ENCODE results near the gene PARD3B. TPM values are rescaled to one million over a fixed set of nuclear protein-coding genes. Genes with fewer than 3 reads are reported as not detected.

The PARD3B gene
- total RNA-seq, 1 experiment from 2014 or later, result 3.6 TPM

DNA sequence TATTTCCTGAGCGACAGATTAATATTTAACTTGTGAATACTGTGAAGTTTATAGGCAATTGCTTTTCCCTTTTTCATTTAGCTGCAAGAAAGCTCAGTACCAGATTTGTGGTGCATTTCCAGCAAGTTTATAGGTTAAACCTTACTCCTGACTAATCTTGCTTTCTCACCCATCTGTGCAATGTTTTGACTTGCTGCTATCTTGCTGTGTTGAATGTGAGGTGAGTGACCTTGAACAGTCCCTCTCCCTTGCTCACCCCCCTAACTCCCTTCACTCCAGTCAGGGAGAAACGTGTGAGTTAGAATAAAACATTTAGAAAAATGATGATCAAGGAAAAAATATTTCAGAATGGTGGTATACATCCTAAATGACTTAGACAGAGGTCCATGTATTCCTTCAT, 39.8 kb upstream of the PARD3B start:
- POLR2A ChIA-PET, result no interaction called here

DNA sequence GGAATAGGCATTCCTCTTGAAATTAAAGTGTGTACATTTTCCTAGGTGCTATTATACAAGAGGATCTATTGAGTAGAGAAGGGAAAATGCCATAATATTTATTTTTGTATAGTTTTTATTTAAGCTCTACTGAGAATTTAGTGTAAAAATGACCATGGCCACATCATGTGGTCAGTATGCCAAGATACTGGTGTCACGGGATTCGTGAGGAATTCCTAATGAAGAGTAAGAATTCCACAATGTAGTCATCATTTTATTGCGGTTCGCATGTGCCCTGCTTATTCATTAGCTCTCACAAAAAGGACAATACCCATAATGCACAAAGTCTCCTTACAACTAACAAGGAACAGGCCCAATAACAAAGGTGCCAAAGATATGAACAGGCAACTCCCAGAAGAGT, 39.3 kb upstream of the PARD3B start:
- H3K36me3 ChIP-seq (ENCODE audit: control insufficient read depth, insufficient read depth, low read length), result no peaks in the 10 kb centered on the region
- intact Hi-C loops (cut with micrococcal nuclease; ENCODE audit: unreplicated experiment), result no loop called here
- no peaks in the 10 kb centered on the region for H3K27me3 ChIP-seq (ENCODE audit: control insufficient read depth, insufficient read depth, low read length)
- H3K27ac ChIP-seq (ENCODE audit: low read length), result no peak overlapping the region
- no peak overlapping the region for H3K4me3 ChIP-seq (ENCODE audit: low read depth in 2 of 2, low read length in 2 of 2)
- H3K9me3 ChIP-seq (ENCODE audit: control insufficient read depth, insufficient read depth, low read depth, low read length), result no peaks in the 10 kb centered on the region
- no peaks in the 10 kb centered on the region for H3K4me1 ChIP-seq (ENCODE audit: control insufficient read depth, insufficient read depth, low read length)
- CTCF ChIA-PET, result no interaction called here
- in situ Hi-C loops (cut with HindIII; ENCODE audit: low pct_unique_long_range_greater_than_20kb, low sequenced_read_pairs), result no loop called here
- no peak for ATAC-seq
- POLR2A ChIA-PET, result no interaction called here
- no peak for TF ChIP-seq CTCF (IDR thresholded peaks at IDR 0.05)
- TF ChIP-seq POLR2AphosphoS5 (IDR thresholded peaks at IDR 0.05; ENCODE audit: low read depth, low read length), result no peak
- no peak for TF ChIP-seq REST (IDR thresholded peaks at IDR 0.05; ENCODE audit: insufficient read depth in 1 of 2, low read depth in 2 of 2, low read length in 1 of 2)
- TF ChIP-seq SIN3A (IDR thresholded peaks at IDR 0.05; ENCODE audit: borderline replicate concordance, insufficient read depth, low read depth, low read length), result no peak
- no peak for TF ChIP-seq TCF7L2 (IDR thresholded peaks at IDR 0.05; ENCODE audit: low read depth, low read length)
- BruUV-seq (replicated peaks), result no TSS peak
- no peak for DNase-seq (ENCODE audit: low read depth, low spot score)

More for the DNA sequence above, 39.8 kb upstream of the PARD3B start:
- no TSS peak for BruUV-seq (replicated peaks)
- Histone ChIP-seq H3K27ac (ENCODE audit: low read length) (no peak overlapping the region), H3K27me3 (ENCODE audit: control insufficient read depth, insufficient read depth, low read length) (no peaks in the 10 kb centered on the region), H3K4me1 (ENCODE audit: control insufficient read depth, insufficient read depth, low read length) (no peaks in the 10 kb centered on the region), H3K36me3 (ENCODE audit: control insufficient read depth, insufficient read depth, low read length) (no peaks in the 10 kb centered on the region), H3K9me3 (ENCODE audit: control insufficient read depth, insufficient read depth, low read depth, low read length) (no peaks in the 10 kb centered on the region), H3K4me3 (ENCODE audit: low read depth in 2 of 2, low read length in 2 of 2) (no peak overlapping the region)
- TF ChIP-seq REST (IDR thresholded peaks at IDR 0.05; ENCODE audit: insufficient read depth in 1 of 2, low read depth in 2 of 2, low read length in 1 of 2) (no peak), SIN3A (IDR thresholded peaks at IDR 0.05; ENCODE audit: borderline replicate concordance, insufficient read depth, low read depth, low read length) (no peak), POLR2AphosphoS5 (IDR thresholded peaks at IDR 0.05; ENCODE audit: low read depth, low read length) (no peak), CTCF (IDR thresholded peaks at IDR 0.05) (no peak)
- ATAC-seq (no peak), DNase-seq (ENCODE audit: low read depth, low spot score) (no peak)
- in situ Hi-C loops (cut with HindIII; ENCODE audit: low pct_unique_long_range_greater_than_20kb, low sequenced_read_pairs), result no loop called here
- CTCF ChIA-PET, result no interaction called here
- intact Hi-C loops (cut with micrococcal nuclease; ENCODE audit: unreplicated experiment), result no loop called here

All from Panc1 (cell line).